ENCODE data around the gene FUT1. TPM values are rescaled to one million over a fixed set of nuclear protein-coding genes. Genes with fewer than 3 reads are reported as not detected.

Gene FUT1
- total and polyA plus RNA-seq, 9 of the 15 experiments (the other 6 are each of a cell fraction or from before 2014, with no cell fraction given) = 2.3 to 18.5 (median 8.8) TPM

DNA sequence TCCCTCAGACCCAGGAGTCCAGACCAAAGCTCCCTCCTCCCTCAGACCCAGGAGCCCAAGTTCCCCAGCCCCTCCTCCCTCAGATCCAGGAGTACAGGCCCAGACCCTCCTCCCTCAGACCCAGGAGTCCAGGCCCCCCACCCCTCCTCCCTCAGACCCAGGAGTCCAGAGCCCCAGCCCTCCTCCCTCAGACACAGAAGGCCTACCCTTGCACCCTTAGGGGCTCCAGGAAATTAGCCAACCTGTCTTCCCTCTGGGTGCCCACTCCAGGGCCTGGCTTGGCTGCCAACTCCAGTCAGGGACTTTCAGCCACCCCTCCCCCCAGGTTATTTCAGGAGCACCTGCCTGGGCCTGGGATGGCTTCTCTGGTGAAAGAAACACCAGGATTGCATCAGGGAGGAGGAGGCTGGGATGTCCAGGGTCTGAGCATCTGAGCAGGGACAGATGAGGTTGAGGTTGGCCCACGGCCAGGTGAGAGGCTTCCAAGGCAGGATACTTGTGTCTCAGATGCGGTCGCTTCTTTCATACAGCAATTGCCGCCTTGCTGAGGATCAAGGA, 2.7 kb upstream of the FUT1 start, which contains the start of gene FGF21 (continued):
- TF ChIP-seq, protein P1, sequence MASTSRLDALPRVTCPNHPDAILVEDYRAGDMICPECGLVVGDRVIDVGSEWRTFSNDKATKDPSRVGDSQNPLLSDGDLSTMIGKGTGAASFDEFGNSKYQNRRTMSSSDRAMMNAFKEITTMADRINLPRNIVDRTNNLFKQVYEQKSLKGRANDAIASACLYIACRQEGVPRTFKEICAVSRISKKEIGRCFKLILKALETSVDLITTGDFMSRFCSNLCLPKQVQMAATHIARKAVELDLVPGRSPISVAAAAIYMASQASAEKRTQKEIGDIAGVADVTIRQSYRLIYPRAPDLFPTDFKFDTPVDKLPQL (IDR thresholded peaks at IDR 0.05; ENCODE audit: extremely low read depth, insufficient read length) = no peak
- no peak for TF ChIP-seq ZNF311 (CRISPR knock-in tag; IDR thresholded peaks at IDR 0.05)
- TF ChIP-seq NBN (IDR thresholded peaks at IDR 0.05; ENCODE audit: low read depth) = 0 out of 2 replicates have a peak, but pooled peaks have one; percentile 38

DNA sequence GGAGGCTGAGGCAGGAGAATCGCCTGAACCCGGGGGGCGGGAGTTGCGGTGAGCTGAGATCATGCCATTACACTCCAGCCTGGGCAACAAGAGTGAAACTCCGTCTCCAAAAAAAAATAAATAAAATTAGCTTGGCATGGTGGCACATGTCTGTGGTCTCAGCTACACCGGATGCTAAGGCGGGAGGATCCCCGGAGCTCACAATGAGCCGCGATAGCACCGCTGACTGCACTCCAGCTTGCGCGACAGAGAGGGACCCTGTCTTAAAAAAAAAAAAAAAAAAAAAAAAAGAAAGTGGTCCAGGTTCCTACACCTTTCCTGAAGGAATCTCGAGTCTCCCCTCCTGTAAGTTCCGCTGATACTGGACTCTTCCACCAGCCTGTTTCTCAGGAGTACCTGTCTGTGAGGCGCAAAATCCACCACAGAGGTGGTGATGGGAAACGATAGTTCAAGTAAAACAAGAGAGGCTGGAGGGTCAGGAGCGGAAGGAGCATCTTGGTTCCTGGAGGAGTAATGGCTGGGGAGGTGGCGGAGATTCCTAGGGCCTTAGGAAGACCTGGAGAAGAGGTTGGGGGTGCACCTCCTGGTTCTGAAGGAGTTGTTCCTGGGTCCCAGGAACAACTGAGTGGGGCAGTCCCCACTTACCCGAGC, 471 bp downstream of the FUT1 start:
- BruUV-seq (replicated peaks) = no TSS peak

More for the DNA sequence above, 471 bp downstream of the FUT1 start:
- Histone ChIP-seq H3K27ac (ENCODE audit: extremely low read depth, low read depth, low read length) (peak overlapping the region; percentile 37; the same call in 2 of the 3 replicates), H2AFZ (ENCODE audit: low read depth, low read length) (0 out of 2 replicates have a peak overlapping the region, but pooled peaks have one; percentile 9), H3K9me1 (ENCODE audit: control insufficient read depth, insufficient read depth, low read length) (no peaks in the 10 kb centered on the region), H4K20me1 (replicated peaks; ENCODE audit: control insufficient read depth, insufficient read depth, low read length) (no peaks in the 10 kb centered on the region), H3K4me1 (replicated peaks in 1 of 2; ENCODE audit: control insufficient read depth in 2 of 2, insufficient read depth in 2 of 2, low read length in 2 of 2) (peaks cover 41 to 81% of the 10 kb centered on the region in 2 experiments), H3K9me3 (replicated peaks; ENCODE audit: control insufficient read depth, insufficient read depth, low read depth, low read length) (no peaks in the 10 kb centered on the region), H3K9ac (ENCODE audit: insufficient read depth in 1 of 2, low read depth in 2 of 2, low read length in 2 of 2) (peak overlapping the region; percentile 74 to 91), H3K4me3 (peak overlapping the region; percentile 43), H3K79me2 (ENCODE audit: control insufficient read depth, insufficient read depth, low read length) (peaks cover 41% of the 10 kb centered on the region), H3K27me3 (ENCODE audit: control insufficient read depth in 2 of 2, insufficient read depth in 2 of 2, low read length in 2 of 2) (no peaks in the 10 kb centered on the region), H3K4me2 (ENCODE audit: insufficient read depth, low read length) (peak overlapping the region; percentile 81), H3K36me3 (ENCODE audit: control insufficient read depth, insufficient read depth, low read length) (peaks cover 22% of the 10 kb centered on the region; the same call in 1 of the 3 replicates)
- ChIA-PET CTCF (ENCODE audit: low intra/inter-chr PET ratio) (no interaction called here), POLR2A (interaction anchor here (0.6 to 0.9 kb wide), 2 partner anchors 216 to 453 kb away, joined by 3 read pairs; no protein-coding TSS in a partner anchor)
- intact Hi-C loops (cut with micrococcal nuclease) = no loop called here
- DNase-seq (ENCODE audit: extremely low read depth in 1 of 4, low spot score in 3 of 4) = no peak
- WGBS (ENCODE audit: insufficient coverage, low coverage, missing lambda C conversion rate) = 68% methylated on average over 15 of the region's 20 CpGs
- no peak for FAIRE-seq
- in situ Hi-C loops (cut with MboI) = no loop called here
- ATAC-seq = no peak
- TF ChIP-seq CCNT2 (IDR thresholded peaks at IDR 0.05; ENCODE audit: borderline replicate concordance, extremely low read depth, insufficient read length, low read depth, low read length) = no peak

All from K562 (cell line).